NOMO-1 treated with dmso at 0.1 percent for 144 hours (cell line): ENCODE results near the gene CPSF4L.

Experiments
- DNase-seq: peaks from one replicate; lab custom pipeline; 2025; ENCODE audit not compliant: unreplicated experiment; lab: John Stamatoyannopoulos, UW

The CPSF4L gene

GRCh38 chr17:73203788-73204479, 57.7 kb downstream of the CPSF4L start:
- DNase-seq, result no peak

- DNase-seq, result no peak
Observed at GRCh38 chr17:73203135-73203787, 58.4 kb downstream of the CPSF4L start.

- no peak for DNase-seq
Observed at GRCh38 chr17:73201215-73202069, 60.2 kb downstream of the CPSF4L start.

- no peak for DNase-seq
Observed at GRCh38 chr17:73200476-73200875, 61.2 kb downstream of the CPSF4L start.

- DNase-seq, result no peak
Observed at GRCh38 chr17:73199751-73200317, 61.8 kb downstream of the CPSF4L start.

GRCh38 chr17:73198930-73199260, 62.8 kb downstream of the CPSF4L start:
- DNase-seq, result no peak
